OCI-LY3 (cell line): ENCODE data around the gene SAA2.

Experiments
- CTCF ChIP-seq: fragments of 200-600, 300-600 bp; sonication (generic); IDR thresholded peaks from 2 replicates; pipeline ENCODE4 v1.5.1; 2014; ENCODE audit warnings: antibody characterized with exemption, low read length, low read depth
- EZH2phosphoT487 ChIP-seq: fragments of 200-600 bp; shearing (Covaris generic); IDR thresholded peaks from 2 replicates; pipeline ENCODE4 v1.6.1; 2018; ENCODE audit warnings: antibody characterized with exemption, mixed run types, low read depth

- TF ChIP-seq CTCF: no peak
- TF ChIP-seq EZH2phosphoT487: no peak
Observed at GRCh38 chr11:18222814-18223421, 25.6 kb downstream of the SAA2 start.
